ENCODE data around the gene SNRPA1. TPM values are rescaled to one million over a fixed set of nuclear protein-coding genes. Genes with fewer than 3 reads are reported as not detected.

The SNRPA1 gene
- total and polyA plus RNA-seq, 2 experiments from 2014 or later = 35.2 to 70.4 TPM

GRCh38 chr15:101303408-101303807, 8.4 kb upstream of the SNRPA1 start:
- Histone ChIP-seq H3K9ac (no peak overlapping the region), H3K4me1 (ENCODE audit: insufficient read depth) (no peaks in the 10 kb centered on the region), H3K36me3 (ENCODE audit: low read depth) (no peaks in the 10 kb centered on the region), H3K27me3 (replicated peaks; ENCODE audit: insufficient read depth) (no peaks in the 10 kb centered on the region), H2AFZ (no peak overlapping the region), H3K9me2 (ENCODE audit: insufficient read depth) (no peaks in the 10 kb centered on the region), H3K27ac (no peak overlapping the region), H3F3A (ENCODE audit: insufficient read depth) (no peaks in the 10 kb centered on the region), H3K79me2 (ENCODE audit: insufficient read depth) (no peaks in the 10 kb centered on the region), H3K4me2 (ENCODE audit: unreplicated experiment) (no peak overlapping the region), H4K20me1 (ENCODE audit: insufficient read depth) (no peaks in the 10 kb centered on the region), H3K4me3 (no peak overlapping the region), H3K9me3 (ENCODE audit: low read depth) (no peaks in the 10 kb centered on the region)
- DNase-seq = no peak
- TF ChIP-seq EZH2phosphoT487 (IDR thresholded peaks at IDR 0.05; ENCODE audit: insufficient read depth, low read depth) (no peak), EZH2 (IDR thresholded peaks at IDR 0.05; ENCODE audit: insufficient read depth, poor library complexity, severe bottlenecking) (no peak)
- WGBS, 2 experiments (ENCODE audit: low coverage in 1 of 2, low lambda C conversion rate in 2 of 2, missing lambda C conversion rate in 2 of 2) = 30 to 31% methylated on average over 4 of the region's 4 CpGs
- in situ Hi-C loops (cut with MboI) = no loop called here

GRCh38 chr15:101296418-101297405, 1.7 kb upstream of the SNRPA1 start:
- peaks cover 31% of the 10 kb centered on the region for H3F3A ChIP-seq (ENCODE audit: insufficient read depth)
- peak overlapping the region; percentile 88 for H3K9ac ChIP-seq
- H3K79me2 ChIP-seq (ENCODE audit: insufficient read depth) = peaks cover 28% of the 10 kb centered on the region
- H3K27ac ChIP-seq = peak overlapping the region; percentile 85
- in situ Hi-C loops (cut with MboI) = loop anchor here (5.0 kb wide), 1 partner anchor 346 kb away; no protein-coding TSS in a partner anchor
- WGBS, 2 experiments (ENCODE audit: low coverage in 1 of 2, low lambda C conversion rate in 2 of 2, missing lambda C conversion rate in 2 of 2) = 58 to 59% methylated on average over 9 of the region's 9 CpGs
- peak overlapping the region; percentile 92 for H3K4me3 ChIP-seq
- H3K9me2 ChIP-seq (ENCODE audit: insufficient read depth) = no peaks in the 10 kb centered on the region
- H3K4me2 ChIP-seq (ENCODE audit: unreplicated experiment) = peak overlapping the region; percentile 76
- peaks cover 5% of the 10 kb centered on the region; the same call in 1 of the 2 replicates for H4K20me1 ChIP-seq (ENCODE audit: insufficient read depth)
- peak; percentile 79 for DNase-seq
- H3K4me1 ChIP-seq (ENCODE audit: insufficient read depth) = peaks cover 31% of the 10 kb centered on the region
- 0 out of 2 replicates have a peak, but pooled peaks cover under 1% of the 10 kb centered on the region for H3K36me3 ChIP-seq (ENCODE audit: low read depth)
- no peak for TF ChIP-seq EZH2phosphoT487 (IDR thresholded peaks at IDR 0.05; ENCODE audit: insufficient read depth, low read depth)
- TF ChIP-seq EZH2 (IDR thresholded peaks at IDR 0.05; ENCODE audit: insufficient read depth, poor library complexity, severe bottlenecking) = no peak
- no peaks in the 10 kb centered on the region for H3K9me3 ChIP-seq (ENCODE audit: low read depth)
- H3K27me3 ChIP-seq (replicated peaks; ENCODE audit: insufficient read depth) = no peaks in the 10 kb centered on the region
- H2AFZ ChIP-seq = peak overlapping the region; percentile 85

- peak; percentile 54 for DNase-seq
- Histone ChIP-seq H3F3A (ENCODE audit: insufficient read depth) (peaks cover 31% of the 10 kb centered on the region), H3K9ac (peak overlapping the region; percentile 88), H3K4me3 (peak overlapping the region; percentile 92), H3K4me2 (ENCODE audit: unreplicated experiment) (peak overlapping the region; percentile 76), H3K4me1 (ENCODE audit: insufficient read depth) (peaks cover 31% of the 10 kb centered on the region), H3K9me3 (ENCODE audit: low read depth) (no peaks in the 10 kb centered on the region), H3K9me2 (ENCODE audit: insufficient read depth) (no peaks in the 10 kb centered on the region), H2AFZ (peak overlapping the region; percentile 85), H3K27ac (peak overlapping the region; percentile 85), H4K20me1 (ENCODE audit: insufficient read depth) (peaks cover 5% of the 10 kb centered on the region; the same call in 1 of the 2 replicates), H3K27me3 (replicated peaks; ENCODE audit: insufficient read depth) (no peaks in the 10 kb centered on the region), H3K79me2 (ENCODE audit: insufficient read depth) (peaks cover 38% of the 10 kb centered on the region), H3K36me3 (ENCODE audit: low read depth) (peaks cover 7% of the 10 kb centered on the region; the same call in 1 of the 2 replicates)
- no peak for TF ChIP-seq EZH2 (IDR thresholded peaks at IDR 0.05; ENCODE audit: insufficient read depth, poor library complexity, severe bottlenecking)
- no peak for TF ChIP-seq EZH2phosphoT487 (IDR thresholded peaks at IDR 0.05; ENCODE audit: insufficient read depth, low read depth)
- WGBS, 2 experiments (ENCODE audit: low coverage in 1 of 2, low lambda C conversion rate in 2 of 2, missing lambda C conversion rate in 2 of 2) = 2% methylated on average over 20 of the region's 20 CpGs
- in situ Hi-C loops (cut with MboI) = loop anchor here (5.0 kb wide), 1 partner anchor 347 kb away; no protein-coding TSS in a partner anchor
Observed at GRCh38 chr15:101295607-101296161, 636 bp upstream of the SNRPA1 start.

DNA sequence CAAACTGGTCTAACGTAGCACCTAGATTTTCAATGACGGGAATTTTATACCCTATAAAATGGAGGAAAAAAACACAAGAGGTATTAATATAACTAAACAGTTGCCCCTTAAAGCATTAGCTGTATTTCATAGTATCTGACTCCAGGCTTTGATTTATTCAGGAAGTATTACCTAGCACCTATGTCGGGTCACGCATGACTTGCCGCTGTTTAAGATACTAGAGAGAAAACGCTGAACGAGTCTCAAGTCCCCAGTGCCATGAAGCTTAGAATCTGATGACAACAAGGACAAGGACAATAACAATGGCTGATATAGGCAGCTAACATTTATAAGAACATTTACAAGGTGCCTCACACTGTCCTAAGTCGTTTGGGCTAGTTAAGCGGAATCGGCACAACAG, 1.9 kb downstream of the SNRPA1 start:
- Histone ChIP-seq H3K4me1 (ENCODE audit: insufficient read depth) (peaks cover 31% of the 10 kb centered on the region), H3K9me3 (ENCODE audit: low read depth) (no peaks in the 10 kb centered on the region), H3K9me2 (ENCODE audit: insufficient read depth) (no peaks in the 10 kb centered on the region), H3K4me3 (peak overlapping the region; percentile 92), H2AFZ (no peak overlapping the region), H3K27me3 (replicated peaks; ENCODE audit: insufficient read depth) (no peaks in the 10 kb centered on the region), H3K36me3 (ENCODE audit: low read depth) (peaks cover 20% of the 10 kb centered on the region), H3F3A (ENCODE audit: insufficient read depth) (peaks cover 31% of the 10 kb centered on the region), H3K9ac (peak overlapping the region; percentile 88), H4K20me1 (ENCODE audit: insufficient read depth) (peaks cover 10% of the 10 kb centered on the region; the same call in 1 of the 2 replicates), H3K79me2 (ENCODE audit: insufficient read depth) (peaks cover 64% of the 10 kb centered on the region), H3K4me2 (ENCODE audit: unreplicated experiment) (peak overlapping the region; percentile 82), H3K27ac (peak overlapping the region; percentile 85)
- WGBS, 2 experiments (ENCODE audit: low coverage in 1 of 2, low lambda C conversion rate in 2 of 2, missing lambda C conversion rate in 2 of 2) = 78 to 79% methylated on average over 10 of the region's 10 CpGs
- no peak for DNase-seq
- in situ Hi-C loops (cut with MboI) = no loop called here
- TF ChIP-seq EZH2phosphoT487 (IDR thresholded peaks at IDR 0.05; ENCODE audit: insufficient read depth, low read depth) (no peak), EZH2 (IDR thresholded peaks at IDR 0.05; ENCODE audit: insufficient read depth, poor library complexity, severe bottlenecking) (no peak)
